HCT116 (cell line): ENCODE data around the gene YARS2.

Experiments
- CTCF ChIP-seq, 3 experiments: fragments of 200-600 bp in 1 of 3; sonication (generic) in 1 of 3; IDR thresholded peaks in 2 of 3; conservative IDR thresholded peaks in 1 of 3; 2 replicates each; pipeline ENCODE4 v1.5.1; 2012 to 2017; ENCODE audit warnings: low read depth in 2 of 3, low read length in 2 of 3, antibody characterized with exemption in 1 of 3, borderline replicate concordance in 1 of 3, control low read depth in 1 of 3, mild to moderate bottlenecking in 1 of 3, mixed read lengths in 1 of 3, mixed run types in 1 of 3, moderate library complexity in 1 of 3; ENCODE audit not compliant: insufficient read depth in 1 of 3
- ELF1 ChIP-seq: IDR thresholded peaks from 2 replicates; pipeline ENCODE4 v1.6.1; 2012; ENCODE audit warnings: low read depth, borderline replicate concordance
- EZH2phosphoT487 ChIP-seq: fragments of 200-600 bp; IDR thresholded peaks from 2 replicates; pipeline ENCODE4 v1.6.1; 2018; ENCODE audit warnings: antibody characterized with exemption, borderline replicate concordance
- FOSL1 ChIP-seq: IDR thresholded peaks from 2 replicates; pipeline ENCODE4 v1.6.1; 2012; ENCODE audit warnings: low read depth
- POLR2A ChIP-seq: IDR thresholded peaks from 2 replicates; pipeline ENCODE4 v1.7.0; 2011; ENCODE audit warnings: borderline replicate concordance; ENCODE audit not compliant: insufficient read depth, insufficient read length; ENCODE audit errors: extremely low read depth
- POLR2AphosphoS5 ChIP-seq: IDR thresholded peaks from 2 replicates; pipeline ENCODE4 v1.6.1; 2011; ENCODE audit warnings: mild to moderate bottlenecking, low read depth, low read length, moderate library complexity
- REST ChIP-seq: IDR thresholded peaks from 2 replicates; pipeline ENCODE4 v1.6.1; 2012; ENCODE audit warnings: low read depth
- TCF7L2 ChIP-seq: IDR thresholded peaks from 2 replicates; pipeline ENCODE4 v1.7.0; 2011; ENCODE audit warnings: borderline replicate concordance, inconsistent platforms; ENCODE audit not compliant: insufficient read depth, insufficient read length; ENCODE audit errors: extremely low read depth
- YY1 ChIP-seq: IDR thresholded peaks from 2 replicates; pipeline ENCODE4 v1.6.1; 2011; ENCODE audit warnings: low read length, low read depth, moderate library complexity, mild to moderate bottlenecking; ENCODE audit not compliant: insufficient replicate concordance; ENCODE audit errors: extremely low read depth
- TF ChIP-seq, protein P1 (sequence below): IDR thresholded peaks from 2 replicates; pipeline ENCODE4 v1.6.1; 2012

DNA sequence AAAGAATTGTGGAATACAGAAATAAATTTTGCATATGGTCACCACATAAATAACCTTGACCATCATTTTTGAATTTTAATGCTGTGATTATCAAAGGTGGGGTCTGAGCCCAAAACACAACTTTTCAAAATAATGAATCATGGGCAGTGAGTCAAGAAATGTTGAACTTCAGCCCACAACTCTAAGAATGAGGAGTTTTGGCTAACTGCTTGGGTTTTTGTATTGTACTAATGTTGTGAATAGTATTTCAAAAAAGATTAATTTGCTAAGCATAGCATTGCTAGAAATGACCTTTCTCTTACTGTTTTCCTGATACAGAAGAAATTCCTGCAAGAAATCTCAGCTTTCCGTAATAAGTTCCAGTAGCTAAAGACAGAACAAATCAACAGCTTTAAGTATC lies 24.4 kb upstream of the YARS2 start:
- TF ChIP-seq CTCF (IDR thresholded peaks at IDR 0.05 in 2 of 3, conservative IDR thresholded peaks at IDR 0.05 in 1 of 3; ENCODE audit: borderline replicate concordance in 1 of 3, insufficient read depth in 1 of 3, low read depth in 2 of 3, low read length in 2 of 3) (no peak), POLR2A (no peak), YY1 (no peak), FOSL1 (no peak), ELF1 (no peak), POLR2AphosphoS5 (no peak), REST (no peak), EZH2phosphoT487 (no peak), TCF7L2 (no peak)
- TF ChIP-seq, protein P1, sequence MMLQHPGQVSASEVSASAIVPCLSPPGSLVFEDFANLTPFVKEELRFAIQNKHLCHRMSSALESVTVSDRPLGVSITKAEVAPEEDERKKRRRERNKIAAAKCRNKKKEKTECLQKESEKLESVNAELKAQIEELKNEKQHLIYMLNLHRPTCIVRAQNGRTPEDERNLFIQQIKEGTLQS: no peak
